K562 (cell line): Measurements from ENCODE around the gene BAG1. TPM values are rescaled to one million over a fixed set of nuclear protein-coding genes. Genes with fewer than 3 reads are reported as not detected.

Experiments used
- ATAC-seq: fragments of 200-7000 bp; cut with Tn5 transposase; 3 replicates; pipeline ENCODE4 v1.9.1; 2020; ENCODE audit warnings: moderate library complexity
- BruUV-seq: library from RNA; stranded (reverse); fragments of 400-500 nt; replicated peaks from 2 replicates; lab custom pipeline; 2021; lab: Mats Ljungman, UMichigan
- CTCF ChIA-PET: fragments of 300-600 bp; formaldehyde crosslinking; extraction: SDS; loops from one replicate; lab custom pipeline; 2021; ENCODE audit warnings: low intra/inter-chr PET ratio; lab: Yijun Ruan, JAX
- POLR2A ChIA-PET: fragments of 300-600, 350-650 bp; sonication (Branson Sonifier 250); formaldehyde crosslinking; extraction: SDS; loops from one replicate; lab custom pipeline; 2021; ENCODE audit warnings: antibody characterized with exemption, inconsistent platforms; lab: Yijun Ruan, JAX
- DNase-seq, 4 experiments: peaks; one replicate each; pipeline versions ENCODE4 v3.0.0 to v3.0.0-alpha.2; 2011 to 2018; ENCODE audit warnings: low spot score in 3 of 4, mixed read lengths in 3 of 4; ENCODE audit errors: extremely low read depth in 1 of 4
- FAIRE-seq: peaks from 2 replicates; lab custom pipeline; 2011; peaks lifted over from hg19 to GRCh38; lab: Jason Lieb, UNC
- H2AFZ ChIP-seq: 2 replicates; pipeline ENCODE4 v1.6.0; 2011; ENCODE audit warnings: low read depth, low read length, control low read depth, inconsistent platforms
- H3K27ac ChIP-seq: fragments of 200-600 bp; 3 replicates; pipeline ENCODE4 v1.8.0; 2011; ENCODE audit warnings: low read depth, mild to moderate bottlenecking, control low read depth, inconsistent platforms, low read length, moderate library complexity, mixed read lengths; ENCODE audit errors: extremely low read depth
- H3K27me3 ChIP-seq, 2 experiments: fragments of 300-600 bp in 1 of 2; 2 replicates in 1 of 2; 3 replicates in 1 of 2; pipeline versions ENCODE4 v1.6.0 to v1.8.0; 2011; ENCODE audit warnings: inconsistent platforms in 2 of 2, low read length in 2 of 2, mild to moderate bottlenecking in 1 of 2, mixed read lengths in 1 of 2, moderate library complexity in 1 of 2; ENCODE audit not compliant: control insufficient read depth in 2 of 2, insufficient read depth in 2 of 2
- H3K36me3 ChIP-seq: fragments of 300-600 bp; 3 replicates; pipeline ENCODE4 v1.8.0; 2011; ENCODE audit warnings: mild to moderate bottlenecking, low read length, inconsistent platforms; ENCODE audit not compliant: control insufficient read depth, insufficient read depth
- H3K4me1 ChIP-seq, 2 experiments: fragments of 200-600 bp in 1 of 2; replicated peaks in 1 of 2; 2 replicates in 1 of 2; 3 replicates in 1 of 2; pipeline versions ENCODE4 v1.5.1 to v1.8.0; 2011; ENCODE audit warnings: inconsistent platforms in 2 of 2, low read length in 2 of 2, mild to moderate bottlenecking in 1 of 2, mixed read lengths in 1 of 2, moderate library complexity in 1 of 2; ENCODE audit not compliant: control insufficient read depth in 2 of 2, insufficient read depth in 2 of 2
- H3K4me2 ChIP-seq: 2 replicates; pipeline ENCODE4 v1.6.1; 2011; ENCODE audit warnings: low read length, control low read depth, inconsistent platforms, mixed read lengths; ENCODE audit not compliant: insufficient read depth
- H3K4me3 ChIP-seq: fragments of 200-600 bp; sonication (generic), shearing (Covaris generic); 2 replicates; pipeline ENCODE4 v1.5.1; 2016; ENCODE audit warnings: control low read depth, inconsistent platforms
- H3K79me2 ChIP-seq: fragments of 200-600 bp; 3 replicates; pipeline ENCODE4 v1.8.0; 2011; ENCODE audit warnings: low read length, inconsistent platforms; ENCODE audit not compliant: control insufficient read depth, insufficient read depth
- H3K9ac ChIP-seq, 2 experiments: 2 replicates each; pipeline versions ENCODE4 v1.6.0 to v1.6.1; 2011; ENCODE audit warnings: low read depth in 2 of 2, low read length in 2 of 2, control low read depth in 1 of 2, inconsistent platforms in 1 of 2, mild to moderate bottlenecking in 1 of 2, mixed read lengths in 1 of 2; ENCODE audit not compliant: insufficient read depth in 1 of 2
- H3K9me1 ChIP-seq: one replicate; pipeline ENCODE4 v1.6.0; 2011; ENCODE audit warnings: inconsistent platforms, mild to moderate bottlenecking, low read length, moderate library complexity; ENCODE audit not compliant: control insufficient read depth, insufficient read depth
- H3K9me3 ChIP-seq: replicated peaks from 2 replicates; pipeline ENCODE4 v1.5.1; 2011; ENCODE audit warnings: low read depth, low read length, inconsistent platforms; ENCODE audit not compliant: control insufficient read depth, insufficient read depth
- H4K20me1 ChIP-seq: replicated peaks from 2 replicates; pipeline ENCODE4 v1.6.1; 2011; ENCODE audit warnings: low read length, inconsistent platforms, mixed read lengths; ENCODE audit not compliant: control insufficient read depth, insufficient read depth
- ASH1L ChIP-seq: fragments of 450-650 bp; IDR thresholded peaks from 2 replicates; pipeline ENCODE4 v1.6.1; 2018; ENCODE audit warnings: borderline replicate concordance, mild to moderate bottlenecking, low read depth; ENCODE audit not compliant: partially characterized antibody
- BCL6 ChIP-seq: fragments of 250-450 bp; sonication (Bioruptor Pico); IDR thresholded peaks from 2 replicates; pipeline ENCODE4 v1.4.0; 2020
- BHLHE40 ChIP-seq: IDR thresholded peaks from 2 replicates; pipeline ENCODE4 v1.6.1; 2011; ENCODE audit warnings: low read length, improper control_type of control experiment
- CREBBP ChIP-seq: IDR thresholded peaks from one replicate; pipeline ENCODE4 v1.6.1; 2012; ENCODE audit warnings: low read depth, mild to moderate bottlenecking, control low read depth, inconsistent platforms, low read length
- CSDE1 ChIP-seq, 2 experiments: fragments of 450-650 bp; IDR thresholded peaks; 2 replicates each; pipeline ENCODE4 v1.6.1; 2016; ENCODE audit warnings: mild to moderate bottlenecking in 1 of 2
- EP400 ChIP-seq: fragments of 450-650 bp; IDR thresholded peaks from 2 replicates; pipeline ENCODE4 v1.6.1; 2017; ENCODE audit warnings: antibody characterized with exemption, mild to moderate bottlenecking, moderate library complexity
- FOXP1 ChIP-seq: sonication (generic); formaldehyde crosslinking; IDR thresholded peaks from 2 replicates; pipeline ENCODE4 v1.8.0; 2022; ENCODE audit warnings: mild to moderate bottlenecking, missing genetic modification reagents
- GATAD2B ChIP-seq: fragments of 450-650 bp; IDR thresholded peaks from 2 replicates; pipeline ENCODE4 v1.6.1; 2017; ENCODE audit warnings: mild to moderate bottlenecking, borderline replicate concordance
- HNRNPH1 ChIP-seq: fragments of 200-400 bp; formaldehyde crosslinking; optimal IDR thresholded peaks from 2 replicates; pipeline ENCODE3; 2017; ENCODE audit warnings: low read depth, mild to moderate bottlenecking, low read length, moderate library complexity
- MAZ ChIP-seq, 2 experiments: fragments of 450-650 bp in 1 of 2; sonication (generic) in 1 of 2; formaldehyde crosslinking; IDR thresholded peaks in 1 of 2; conservative IDR thresholded peaks in 1 of 2; 2 replicates each; pipeline versions ENCODE4 v1.4.0 to v1.5.0; 2020; ENCODE audit warnings: mild to moderate bottlenecking in 1 of 2, missing genetic modification reagents in 1 of 2
- MTA1 ChIP-seq: fragments of 450-650 bp; IDR thresholded peaks from 2 replicates; pipeline ENCODE4 v1.6.1; 2017; ENCODE audit warnings: borderline replicate concordance
- MTF1 ChIP-seq: fragments of 250-450 bp; sonication (Bioruptor Pico); IDR thresholded peaks from 2 replicates; pipeline ENCODE4 v1.9.0; 2021; ENCODE audit warnings: moderate library complexity, mild to moderate bottlenecking, inconsistent platforms, borderline replicate concordance
- MYBL2 ChIP-seq, 2 experiments: fragments of 450-650 bp in 1 of 2; sonication (generic) in 1 of 2; formaldehyde crosslinking in 1 of 2; IDR thresholded peaks; 2 replicates each; pipeline versions ENCODE4 v1.6.1 to v1.8.1; 2017 to 2022; ENCODE audit warnings: borderline replicate concordance in 1 of 2, inconsistent platforms in 1 of 2, low read depth in 1 of 2, mild to moderate bottlenecking in 1 of 2, missing genetic modification reagents in 1 of 2, moderate library complexity in 1 of 2
- NR1H2 ChIP-seq: sonication (generic); formaldehyde crosslinking; IDR thresholded peaks from 2 replicates; pipeline ENCODE4 v1.4.0; 2020; ENCODE audit warnings: mild to moderate bottlenecking, missing genetic modification reagents
- POU5F1 ChIP-seq: fragments of 150-350 bp; IDR thresholded peaks from 2 replicates; pipeline ENCODE4 v1.6.1; 2014; ENCODE audit warnings: borderline replicate concordance, low read length, low read depth, mild to moderate bottlenecking; ENCODE audit not compliant: partially characterized antibody
- SRSF1 ChIP-seq: fragments of 200-400 bp; formaldehyde crosslinking; IDR thresholded peaks from 2 replicates; pipeline ENCODE4 v1.6.1; 2017; ENCODE audit warnings: mild to moderate bottlenecking, low read depth, low read length, moderate library complexity
- TEAD2 ChIP-seq: fragments of 450-650 bp; IDR thresholded peaks from 2 replicates; pipeline ENCODE4 v1.6.1; 2016; ENCODE audit warnings: missing genetic modification characterization, control low read depth, missing compliant biosample characterization
- ZNF551 ChIP-seq: fragments of 250-450 bp; sonication (Bioruptor Pico); IDR thresholded peaks from 2 replicates; pipeline ENCODE4 v1.5.0; 2021; ENCODE audit warnings: mild to moderate bottlenecking, moderate library complexity
- WGBS: fragments of 100-300 bp; shearing (Covaris generic); methylation state at CpG from one replicate; pipeline ENCODE4 v1.1.6; 2016; ENCODE audit warnings: low coverage, mixed read lengths; ENCODE audit not compliant: insufficient coverage; ENCODE audit errors: missing lambda C conversion rate; 5-methylcytosine and 5-hydroxymethylcytosine counted together
- in situ Hi-C: fragments of 300-500 bp; cut with MboI; formaldehyde crosslinking; loops from 4 replicates; pipeline ENCODE4 v1.15.0; 2018; ENCODE audit warnings: inconsistent platforms, mixed read lengths
- intact Hi-C: fragments of 100-400 bp; cut with micrococcal nuclease; formaldehyde crosslinking; loops from 2 replicates; pipeline ENCODE4 v1.14.2; 2022
- polyA plus RNA-seq, 8 experiments: library from polyadenylated mRNA; depleted of rRNA in 4 of 8; stranded (reverse) in 5 of 8; unstranded in 3 of 8; fragments of >200 nt; fragmentation: Nextera tagmentation in 2 of 8; fragmentation: Illumina TruSeq in 1 of 8; extraction: Ambion mirVana in 2 of 8; extraction: Trizol in 1 of 8; gene quantifications; 2 replicates each; pipeline versions ENCODE4 v1.2.1 to v1.2.3, GENCODE V29; 2011 to 2014; ENCODE audit warnings: inconsistent platforms in 1 of 8, missing spikeins in 1 of 8
- total RNA-seq, 7 experiments: library from RNA; depleted of rRNA in 6 of 7; stranded (reverse); fragments of >200 nt in 6 of 7; fragmentation: Illumina TruSeq in 2 of 7; extraction: Trizol in 2 of 7; gene quantifications; 2 replicates each; pipeline versions ENCODE4 v1.2.1 to v1.2.3, GENCODE V29; 2011 to 2021; ENCODE audit warnings: low replicate concordance in 1 of 7
- TF ChIP-seq, protein P1 (sequence below): fragments of 250-450 bp; sonication (Bioruptor Pico); IDR thresholded peaks from 2 replicates; pipeline ENCODE4 v1.4.0; 2020; ENCODE audit warnings: borderline replicate concordance
- TF ChIP-seq, protein P2 (sequence below): fragments of 250-450 bp; sonication (Bioruptor Pico); IDR thresholded peaks from 2 replicates; pipeline ENCODE4 v1.8.0; 2021; ENCODE audit warnings: moderate library complexity, mild to moderate bottlenecking, inconsistent platforms

BAG1 gene
- total and polyA plus RNA-seq, 9 of the 15 experiments (the other 6 are each of a cell fraction or from before 2014, with no cell fraction given) = 9.7 to 106 (median 56.9) TPM

DNA sequence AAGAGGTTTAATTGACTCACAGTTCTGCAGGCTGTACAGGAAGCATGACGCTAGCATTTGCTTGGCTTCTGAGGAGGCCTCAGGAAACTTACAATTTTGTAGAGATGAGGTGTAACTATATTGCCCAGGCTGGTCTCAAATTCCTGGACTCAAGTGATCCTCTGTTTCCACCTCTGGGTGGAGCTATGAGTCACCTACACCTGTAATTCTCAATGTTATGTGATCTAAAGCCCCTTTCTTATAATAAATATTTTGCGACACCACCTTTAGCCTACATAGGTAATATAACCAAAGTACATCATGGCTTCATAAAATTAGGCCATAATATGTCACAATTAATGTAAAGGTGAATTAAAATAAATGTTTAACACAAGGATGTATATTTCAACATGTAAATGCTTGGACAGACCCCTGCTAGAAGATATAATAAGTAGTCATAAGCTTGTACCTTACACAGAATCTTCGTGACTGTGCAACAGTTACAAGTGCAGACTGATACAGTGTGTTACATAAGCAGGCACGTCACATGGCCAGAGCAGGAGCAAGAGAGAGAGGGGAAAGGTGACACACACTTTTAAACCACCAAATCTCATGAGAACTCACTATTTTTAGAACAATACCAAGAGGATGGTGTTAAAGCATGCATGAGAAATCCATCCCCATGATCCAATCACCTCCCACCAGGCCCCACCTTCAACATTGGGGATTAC lies 54.3 kb downstream of the BAG1 start:
- CTCF ChIA-PET = interaction anchor here (0.6 kb wide), 1 partner anchor 128 kb away, joined by 3 read pairs; no protein-coding TSS in a partner anchor
- intact Hi-C loops (no loop called here), in situ Hi-C loops (no loop called here)
- H3K79me2 ChIP-seq = no peaks in the 10 kb centered on the region
- POLR2A ChIA-PET = no interaction called here
- no peaks in the 10 kb centered on the region for H3K9me1 ChIP-seq
- DNase-seq = no peak
- no peak for FAIRE-seq
- H3K9ac ChIP-seq = no peak overlapping the region
- TF ChIP-seq GATAD2B = no peak
- TF ChIP-seq BCL6 (CRISPR knock-in tag) = no peak
- TF ChIP-seq POU5F1 = no peak
- TF ChIP-seq FOXP1 (CRISPR knock-in tag) = no peak
- no peak for TF ChIP-seq BHLHE40
- no peak for TF ChIP-seq SRSF1
- TF ChIP-seq ZNF551 (CRISPR knock-in tag) = no peak
- TF ChIP-seq EP400 = no peak
- TF ChIP-seq CREBBP = no peak
- TF ChIP-seq, protein P1, sequence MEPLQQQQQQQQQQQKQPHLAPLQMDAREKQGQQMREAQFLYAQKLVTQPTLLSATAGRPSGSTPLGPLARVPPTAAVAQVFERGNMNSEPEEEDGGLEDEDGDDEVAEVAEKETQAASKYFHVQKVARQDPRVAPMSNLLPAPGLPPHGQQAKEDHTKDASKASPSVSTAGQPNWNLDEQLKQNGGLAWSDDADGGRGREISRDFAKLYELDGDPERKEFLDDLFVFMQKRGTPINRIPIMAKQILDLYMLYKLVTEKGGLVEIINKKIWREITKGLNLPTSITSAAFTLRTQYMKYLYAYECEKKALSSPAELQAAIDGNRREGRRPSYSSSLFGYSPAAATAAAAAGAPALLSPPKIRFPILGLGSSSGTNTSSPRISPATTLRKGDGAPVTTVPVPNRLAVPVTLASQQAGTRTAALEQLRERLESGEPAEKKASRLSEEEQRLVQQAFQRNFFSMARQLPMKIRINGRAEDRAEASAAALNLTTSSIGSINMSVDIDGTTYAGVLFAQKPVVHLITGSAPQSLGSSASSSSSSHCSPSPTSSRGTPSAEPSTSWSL (CRISPR knock-in tag) = no peak
- TF ChIP-seq MAZ (CRISPR knock-in tag; conservative IDR thresholded peaks at IDR 0.05 in 1 of 2, IDR thresholded peaks at IDR 0.05 in 1 of 2) = no peak
- TF ChIP-seq HNRNPH1 = no peak
- TF ChIP-seq TEAD2 = no peak
- no peak for TF ChIP-seq MYBL2 (IDR thresholded peaks at IDR 0.05; ENCODE audit: low read depth)
- no peak for TF ChIP-seq MYBL2 (CRISPR knock-in tag; IDR thresholded peaks at IDR 0.05; ENCODE audit: borderline replicate concordance)
- no peak for TF ChIP-seq MTF1 (CRISPR knock-in tag)
- TF ChIP-seq MTA1 = no peak
- no peak for TF ChIP-seq ASH1L
- TF ChIP-seq NR1H2 (CRISPR knock-in tag) = no peak
- TF ChIP-seq CSDE1 (IDR thresholded peaks at IDR 0.05) = no peak
- TF ChIP-seq, protein P2, sequence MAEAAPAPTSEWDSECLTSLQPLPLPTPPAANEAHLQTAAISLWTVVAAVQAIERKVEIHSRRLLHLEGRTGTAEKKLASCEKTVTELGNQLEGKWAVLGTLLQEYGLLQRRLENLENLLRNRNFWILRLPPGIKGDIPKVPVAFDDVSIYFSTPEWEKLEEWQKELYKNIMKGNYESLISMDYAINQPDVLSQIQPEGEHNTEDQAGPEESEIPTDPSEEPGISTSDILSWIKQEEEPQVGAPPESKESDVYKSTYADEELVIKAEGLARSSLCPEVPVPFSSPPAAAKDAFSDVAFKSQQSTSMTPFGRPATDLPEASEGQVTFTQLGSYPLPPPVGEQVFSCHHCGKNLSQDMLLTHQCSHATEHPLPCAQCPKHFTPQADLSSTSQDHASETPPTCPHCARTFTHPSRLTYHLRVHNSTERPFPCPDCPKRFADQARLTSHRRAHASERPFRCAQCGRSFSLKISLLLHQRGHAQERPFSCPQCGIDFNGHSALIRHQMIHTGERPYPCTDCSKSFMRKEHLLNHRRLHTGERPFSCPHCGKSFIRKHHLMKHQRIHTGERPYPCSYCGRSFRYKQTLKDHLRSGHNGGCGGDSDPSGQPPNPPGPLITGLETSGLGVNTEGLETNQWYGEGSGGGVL (CRISPR knock-in tag) = no peak
- no peak overlapping the region for H3K4me3 ChIP-seq
- H3K4me1 ChIP-seq = no peaks in the 10 kb centered on the region; a peak in 1 of 5 replicates
- H2AFZ ChIP-seq = no peak overlapping the region
- no peaks in the 10 kb centered on the region for H4K20me1 ChIP-seq
- no peaks in the 10 kb centered on the region for H3K36me3 ChIP-seq
- no TSS peak for BruUV-seq
- 18% methylated on average over 4 of the region's 4 CpGs for WGBS
- no peak for ATAC-seq
- H3K27me3 ChIP-seq = no peaks in the 10 kb centered on the region
- no peaks in the 10 kb centered on the region for H3K9me3 ChIP-seq
- no peak overlapping the region for H3K4me2 ChIP-seq
- no peak overlapping the region for H3K27ac ChIP-seq
